Measurements from ENCODE around the gene COL11A2. TPM values are rescaled to one million over a fixed set of nuclear protein-coding genes. Genes with fewer than 3 reads are reported as not detected.

The COL11A2 gene
- total and polyA plus RNA-seq, 2 of the 13 experiments (the other 11 are each of a cell fraction or from before 2014, with no cell fraction given): 0.55 TPM

DNA sequence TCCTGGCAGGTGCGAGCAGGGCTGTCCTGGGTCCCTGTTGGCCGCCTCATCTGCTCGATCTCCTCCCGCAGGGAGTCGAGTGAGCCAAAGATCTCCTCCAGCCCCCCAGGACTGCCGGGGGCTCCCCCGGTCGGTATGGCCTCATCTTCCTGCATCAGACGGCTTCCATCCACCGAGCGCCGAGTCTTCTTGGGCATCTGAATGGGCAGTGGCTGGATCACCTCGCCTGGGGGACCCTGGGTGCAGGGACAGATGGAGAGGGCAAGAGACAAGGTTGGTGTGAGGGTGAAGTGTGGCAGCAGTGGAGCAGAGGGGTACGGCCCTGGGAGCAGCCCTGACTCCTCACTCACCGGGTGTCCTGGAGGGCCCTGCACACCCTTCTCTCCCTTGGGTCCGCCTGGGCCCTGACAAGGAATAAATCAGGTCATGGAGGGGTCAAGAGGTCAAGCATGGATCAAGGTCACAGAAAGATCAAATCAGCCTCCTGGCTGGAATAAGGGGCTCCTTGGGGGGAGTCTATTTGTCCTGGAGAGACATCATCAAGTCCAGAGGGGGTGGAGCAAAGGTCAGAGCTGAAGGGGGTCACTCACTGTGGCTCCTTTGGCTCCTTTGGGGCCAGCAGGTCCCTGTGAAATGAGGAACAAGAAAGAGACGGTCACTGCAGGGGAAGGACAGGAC is 26.5 kb downstream of the COL11A2 start:
- H3K27ac ChIP-seq (ENCODE audit: extremely low read length, insufficient read depth, low read length): no peak overlapping the region
- 48% methylated on average over 14 of the region's 17 CpGs for WGBS (ENCODE audit: low lambda C conversion rate)
- intact Hi-C loops (cut with micrococcal nuclease; ENCODE audit: unreplicated experiment): no loop called here
- no peaks in the 10 kb centered on the region for H4K20me1 ChIP-seq (ENCODE audit: insufficient read depth, low read length)
- H3K27me3 ChIP-seq (ENCODE audit: control insufficient read depth in 1 of 2, insufficient read depth in 2 of 2, low read length in 2 of 2): peaks cover 6 to 21% of the 10 kb centered on the region in 2 experiments; a peak in 4 of 5 replicates
- no peaks in the 10 kb centered on the region for H3K9me3 ChIP-seq (ENCODE audit: low read length)
- no peak for ATAC-seq
- no peak overlapping the region for H3K4me2 ChIP-seq (ENCODE audit: low read depth, low read length)
- no peaks in the 10 kb centered on the region for H3K79me2 ChIP-seq (ENCODE audit: insufficient read depth, low read length)
- no peak overlapping the region for H3K4me3 ChIP-seq (replicated peaks in 1 of 3; ENCODE audit: insufficient read depth in 1 of 3, low read depth in 2 of 3, low read length in 3 of 3)
- no TSS peak for BruUV-seq (replicated peaks)
- DNase-seq (ENCODE audit: low spot score): no peak
- ChIA-PET POLR2A (no interaction called here), CTCF (ENCODE audit: low intra/inter-chr PET ratio, low total read pairs) (no interaction called here)
- no peaks in the 10 kb centered on the region for H3K36me3 ChIP-seq (replicated peaks in 1 of 2; ENCODE audit: control insufficient read depth in 1 of 2, insufficient read depth in 2 of 2, low read length in 2 of 2)
- no peak overlapping the region for H3K9ac ChIP-seq (ENCODE audit: insufficient read depth, low read depth, low read length)
- FAIRE-seq: no peak
- H2AFZ ChIP-seq (ENCODE audit: low read length): no peak overlapping the region
- H3K4me1 ChIP-seq (ENCODE audit: insufficient read depth, low read length): peaks cover 23% of the 10 kb centered on the region
- in situ Hi-C loops (cut with HindIII; ENCODE audit: extremely low pct_ligation_motif_present, low pct_unique_long_range_greater_than_20kb): loop anchor here (10.0 kb wide), 1 partner anchor 151 kb away; no protein-coding TSS in a partner anchor
- TF ChIP-seq NCOR1 (IDR thresholded peaks at IDR 0.05; ENCODE audit: borderline replicate concordance, low read length) (peak; percentile 34; the same call in 1 of the 2 replicates), NR2F6 (IDR thresholded peaks at IDR 0.05) (peak; percentile 20; the same call in 1 of the 2 replicates), NR2F6 (CRISPR knock-in tag; IDR thresholded peaks at IDR 0.05) (no peak)
- TF ChIP-seq, protein P1, sequence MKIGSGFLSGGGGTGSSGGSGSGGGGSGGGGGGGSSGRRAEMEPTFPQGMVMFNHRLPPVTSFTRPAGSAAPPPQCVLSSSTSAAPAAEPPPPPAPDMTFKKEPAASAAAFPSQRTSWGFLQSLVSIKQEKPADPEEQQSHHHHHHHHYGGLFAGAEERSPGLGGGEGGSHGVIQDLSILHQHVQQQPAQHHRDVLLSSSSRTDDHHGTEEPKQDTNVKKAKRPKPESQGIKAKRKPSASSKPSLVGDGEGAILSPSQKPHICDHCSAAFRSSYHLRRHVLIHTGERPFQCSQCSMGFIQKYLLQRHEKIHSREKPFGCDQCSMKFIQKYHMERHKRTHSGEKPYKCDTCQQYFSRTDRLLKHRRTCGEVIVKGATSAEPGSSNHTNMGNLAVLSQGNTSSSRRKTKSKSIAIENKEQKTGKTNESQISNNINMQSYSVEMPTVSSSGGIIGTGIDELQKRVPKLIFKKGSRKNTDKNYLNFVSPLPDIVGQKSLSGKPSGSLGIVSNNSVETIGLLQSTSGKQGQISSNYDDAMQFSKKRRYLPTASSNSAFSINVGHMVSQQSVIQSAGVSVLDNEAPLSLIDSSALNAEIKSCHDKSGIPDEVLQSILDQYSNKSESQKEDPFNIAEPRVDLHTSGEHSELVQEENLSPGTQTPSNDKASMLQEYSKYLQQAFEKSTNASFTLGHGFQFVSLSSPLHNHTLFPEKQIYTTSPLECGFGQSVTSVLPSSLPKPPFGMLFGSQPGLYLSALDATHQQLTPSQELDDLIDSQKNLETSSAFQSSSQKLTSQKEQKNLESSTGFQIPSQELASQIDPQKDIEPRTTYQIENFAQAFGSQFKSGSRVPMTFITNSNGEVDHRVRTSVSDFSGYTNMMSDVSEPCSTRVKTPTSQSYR (CRISPR knock-in tag; IDR thresholded peaks at IDR 0.05; ENCODE audit: borderline replicate concordance): no peak
